CD4-positive, alpha-beta T cell treated with Interleukin-17A for 1 hour (primary cell): ENCODE measurements around the gene ZNF532.
"Not testable (repeated sequence)": the region's sequence is repeated elsewhere in the genome, so short reads cannot be mapped to it uniquely, and the experiment has no call there.

Experiments
- DNase-seq: peaks from one replicate; pipeline ENCODE4 v3.0.0-alpha.2; 2020

The ZNF532 gene

GRCh38 chr18:59011786-59012185, 147.1 kb downstream of the ZNF532 start:
- DNase-seq: no peak

GRCh38 chr18:59012815-59013705, 148.4 kb downstream of the ZNF532 start:
- no peak for DNase-seq

GRCh38 chr18:59013744-59014143, 149.1 kb downstream of the ZNF532 start:
- DNase-seq: no peak

DNA sequence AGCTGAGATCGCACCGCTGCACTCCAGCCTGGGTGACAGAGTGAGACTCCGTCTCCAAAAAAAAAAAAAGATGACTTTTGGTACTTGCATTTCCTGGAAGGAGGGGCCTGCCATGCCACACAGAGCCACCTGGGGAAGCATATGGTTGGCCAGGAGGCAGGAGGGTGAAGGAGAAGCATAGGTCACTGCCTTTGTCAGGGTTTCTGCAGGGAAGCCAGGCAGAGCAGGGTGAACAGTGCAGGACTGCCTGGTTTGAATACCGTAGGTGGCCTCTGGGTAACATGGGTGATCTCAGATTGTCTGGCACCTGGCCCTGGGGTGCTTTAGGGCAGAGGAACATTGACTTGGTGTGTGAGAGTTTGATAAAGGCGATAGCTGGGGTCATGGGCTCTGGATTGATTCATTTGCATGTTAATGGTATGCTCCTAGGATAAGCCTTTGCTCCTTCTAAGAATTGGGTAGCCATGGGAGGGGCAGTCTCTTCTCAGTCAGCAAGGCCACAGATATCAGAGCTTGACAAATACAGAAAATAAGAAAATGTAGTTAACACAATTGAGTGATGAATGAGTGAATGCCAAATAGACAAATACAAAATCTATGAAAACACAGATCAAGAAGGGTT, 151.0 kb downstream of the ZNF532 start:
- no peak for DNase-seq

DNA sequence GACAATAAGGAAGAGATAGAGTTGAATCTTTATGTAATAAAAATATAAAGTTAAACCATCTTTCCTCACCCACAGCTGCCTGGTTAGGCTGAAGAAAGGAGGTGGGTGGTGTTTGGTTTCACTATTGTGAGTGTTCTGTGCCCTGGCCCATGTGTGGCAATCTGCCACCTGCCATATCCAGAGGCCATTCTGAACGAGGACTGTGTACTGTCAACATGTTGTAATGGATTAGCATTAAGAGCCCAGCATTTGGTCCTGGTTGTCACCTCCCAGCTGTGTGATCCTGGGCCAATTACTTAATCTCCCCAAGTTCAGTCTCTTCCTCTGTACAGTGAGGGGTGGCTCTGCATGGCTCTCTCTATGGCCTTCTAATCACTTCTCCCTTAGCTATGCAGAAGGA, 156.8 kb downstream of the ZNF532 start:
- no peak for DNase-seq

GRCh38 chr18:59022167-59022945, 157.7 kb downstream of the ZNF532 start:
- DNase-seq: no peak

- no peak for DNase-seq
These were observed 160.2 kb downstream of the ZNF532 start for GRCh38 chr18:59024829-59025228.

DNA sequence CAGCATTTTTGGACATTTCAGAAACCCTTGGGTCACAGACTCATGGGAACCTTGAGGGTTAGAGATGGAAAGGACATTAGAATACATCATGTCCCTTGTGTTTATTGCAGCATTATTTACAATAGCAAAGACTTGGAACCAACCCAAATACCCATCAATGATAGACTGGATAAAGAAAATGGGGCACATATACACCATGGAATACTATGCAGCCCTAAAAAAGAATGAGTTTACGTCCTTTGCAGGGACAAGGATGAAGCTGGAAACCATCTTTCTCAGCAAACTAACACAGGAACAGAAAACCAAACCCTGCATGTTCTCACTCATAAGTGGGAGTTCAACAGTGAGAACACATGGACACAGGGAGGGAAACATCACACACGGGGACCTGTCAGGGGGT, 160.9 kb downstream of the ZNF532 start:
- not testable (repeated sequence) for DNase-seq

GRCh38 chr18:59026364-59026763, 161.7 kb downstream of the ZNF532 start:
- DNase-seq: no peak

GRCh38 chr18:59026831-59027410, 162.2 kb downstream of the ZNF532 start:
- no peak for DNase-seq

- DNase-seq: no peak
These were observed 165.2 kb downstream of the ZNF532 start for GRCh38 chr18:59029663-59030429.

- no peak for DNase-seq
These were observed 167.6 kb downstream of the ZNF532 start for GRCh38 chr18:59032308-59032707.

DNA sequence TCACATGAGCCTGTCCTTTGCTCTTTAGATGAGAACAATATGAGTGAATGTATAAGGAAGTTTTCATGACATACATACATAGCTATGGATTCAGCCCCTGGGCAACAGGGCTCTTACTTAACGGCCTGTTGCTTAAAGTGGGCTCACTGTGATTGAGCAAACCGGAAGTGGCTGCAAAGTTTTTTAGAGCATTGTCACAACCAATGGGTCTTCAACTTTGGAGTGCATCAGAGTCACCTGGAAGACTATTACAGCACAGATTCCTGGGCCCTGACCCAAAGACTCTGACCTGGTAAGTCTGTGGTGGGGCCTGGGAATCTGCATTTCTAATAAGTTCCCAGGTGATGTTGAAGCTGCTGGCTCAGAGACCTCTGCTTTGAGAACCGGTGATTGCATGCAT, 168.7 kb downstream of the ZNF532 start:
- DNase-seq: no peak

DNA sequence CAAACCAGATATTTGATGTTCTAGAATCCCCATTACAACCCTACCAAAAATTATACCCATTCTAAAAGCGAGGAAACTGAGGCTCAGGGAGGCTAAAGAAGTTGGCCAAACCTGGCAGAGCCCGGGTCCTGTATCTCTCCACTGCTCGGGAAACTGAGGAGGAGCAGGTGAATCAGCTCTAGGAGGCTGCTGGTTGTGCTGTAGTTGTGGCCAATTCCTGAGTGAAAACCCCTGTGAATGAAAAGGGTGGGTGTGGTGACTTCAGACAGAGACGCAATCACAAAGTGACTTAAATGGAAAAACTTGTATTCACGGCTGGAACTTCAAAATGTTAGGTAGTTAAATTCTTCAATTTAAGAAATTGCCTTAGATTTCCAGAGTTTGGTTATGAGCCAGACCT, 169.3 kb downstream of the ZNF532 start:
- DNase-seq: no peak

DNA sequence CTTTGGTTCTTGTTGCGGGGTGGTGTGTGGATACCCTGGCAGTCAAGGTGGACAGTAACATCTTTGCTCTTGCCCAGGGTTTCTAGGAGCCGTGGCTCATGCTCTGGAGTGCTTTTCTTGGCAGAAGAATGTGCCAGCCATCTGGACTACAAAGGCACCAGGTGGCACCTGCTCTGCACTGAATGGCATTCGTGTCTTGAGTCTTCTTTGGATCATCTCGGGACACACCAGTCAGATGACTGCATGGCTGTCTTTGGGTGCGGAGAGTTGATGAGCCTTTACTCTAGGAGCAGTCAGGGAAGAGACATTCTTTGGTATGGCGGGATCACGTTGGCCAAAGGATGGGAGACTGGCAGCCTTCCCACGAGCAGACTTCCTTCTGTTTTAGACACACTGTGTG, 170.9 kb downstream of the ZNF532 start:
- no peak for DNase-seq
